HUES6 (cell line): ENCODE measurements around the gene C1orf116.

Experiments used
- H3K27ac ChIP-seq: 2 replicates; pipeline ENCODE4 v1.7.0; 2013; ENCODE audit warnings: low read depth, mild to moderate bottlenecking, low read length, inconsistent platforms
- H3K27me3 ChIP-seq: 2 replicates; pipeline ENCODE4 v1.6.1; 2013; ENCODE audit warnings: low read length; ENCODE audit not compliant: control insufficient read depth, insufficient read depth
- H3K36me3 ChIP-seq: 2 replicates; pipeline ENCODE4 v1.6.1; 2013; ENCODE audit warnings: low read length; ENCODE audit not compliant: control insufficient read depth, insufficient read depth
- H3K4me1 ChIP-seq: 2 replicates; pipeline ENCODE4 v1.6.1; 2013; ENCODE audit warnings: low read length; ENCODE audit not compliant: control insufficient read depth, insufficient read depth
- H3K4me3 ChIP-seq: 2 replicates; pipeline ENCODE4 v1.5.1; 2013; ENCODE audit warnings: low read depth, low read length
- H3K9ac ChIP-seq: one replicate; pipeline ENCODE4 v1.6.1; 2013; ENCODE audit warnings: mild to moderate bottlenecking, low read length
- H3K9me3 ChIP-seq: 2 replicates; pipeline ENCODE4 v1.6.1; 2013; ENCODE audit warnings: low read depth, low read length; ENCODE audit not compliant: control insufficient read depth, insufficient read depth

The C1orf116 gene

GRCh38 chr1:207059881-207060280 is 27.3 kb upstream of the C1orf116 start:
- no peak overlapping the region for H3K4me3 ChIP-seq
- no peaks in the 10 kb centered on the region for H3K27me3 ChIP-seq
- H3K4me1 ChIP-seq = peaks cover 4% of the 10 kb centered on the region; the same call in 1 of the 2 replicates
- no peak overlapping the region for H3K9ac ChIP-seq
- H3K36me3 ChIP-seq = peaks cover 34% of the 10 kb centered on the region
- no peak overlapping the region for H3K27ac ChIP-seq
- H3K9me3 ChIP-seq = no peaks in the 10 kb centered on the region

- H3K9me3 ChIP-seq = no peaks in the 10 kb centered on the region
- peaks cover 29% of the 10 kb centered on the region for H3K36me3 ChIP-seq
- peaks cover 4% of the 10 kb centered on the region; the same call in 1 of the 2 replicates for H3K4me1 ChIP-seq
- no peak overlapping the region for H3K9ac ChIP-seq
- no peaks in the 10 kb centered on the region for H3K27me3 ChIP-seq
- H3K4me3 ChIP-seq = no peak overlapping the region
- H3K27ac ChIP-seq = no peak overlapping the region
Measured at GRCh38 chr1:207058878-207059867, 26.6 kb upstream of the C1orf116 start.

GRCh38 chr1:207058252-207058651 is 25.7 kb upstream of the C1orf116 start:
- no peaks in the 10 kb centered on the region for H3K27me3 ChIP-seq
- peaks cover 4% of the 10 kb centered on the region; the same call in 1 of the 2 replicates for H3K4me1 ChIP-seq
- H3K36me3 ChIP-seq = peaks cover 20% of the 10 kb centered on the region
- no peak overlapping the region for H3K9ac ChIP-seq
- H3K9me3 ChIP-seq = no peaks in the 10 kb centered on the region
- no peak overlapping the region for H3K4me3 ChIP-seq
- H3K27ac ChIP-seq = no peak overlapping the region

- Histone ChIP-seq H3K9me3 (no peaks in the 10 kb centered on the region), H3K27me3 (no peaks in the 10 kb centered on the region), H3K27ac (no peak overlapping the region), H3K36me3 (peaks cover 4% of the 10 kb centered on the region), H3K4me3 (no peak overlapping the region), H3K4me1 (peaks cover 6% of the 10 kb centered on the region), H3K9ac (no peak overlapping the region)
Measured at GRCh38 chr1:207056673-207057072, 24.1 kb upstream of the C1orf116 start.

GRCh38 chr1:207055386-207056001 is 22.9 kb upstream of the C1orf116 start:
- H3K9ac ChIP-seq = no peak overlapping the region
- H3K4me1 ChIP-seq = peaks cover 11% of the 10 kb centered on the region
- H3K27ac ChIP-seq = no peak overlapping the region
- H3K4me3 ChIP-seq = no peak overlapping the region
- H3K36me3 ChIP-seq = peaks cover 4% of the 10 kb centered on the region
- no peaks in the 10 kb centered on the region for H3K9me3 ChIP-seq
- no peaks in the 10 kb centered on the region for H3K27me3 ChIP-seq

GRCh38 chr1:207054491-207054890 is 21.9 kb upstream of the C1orf116 start:
- Histone ChIP-seq H3K4me1 (peaks cover 11% of the 10 kb centered on the region), H3K27ac (no peak overlapping the region), H3K36me3 (peaks cover under 1% of the 10 kb centered on the region; the same call in 1 of the 2 replicates), H3K9me3 (no peaks in the 10 kb centered on the region), H3K4me3 (no peak overlapping the region), H3K27me3 (no peaks in the 10 kb centered on the region), H3K9ac (no peak overlapping the region)

GRCh38 chr1:207052911-207053769 is 20.6 kb upstream of the C1orf116 start, which contains the start of gene PFKFB2:
TSS of gene PFKFB2 (plus strand) at chr1:207053275. CDS start at chr1:207054718, 1,443 bp downstream.
- Histone ChIP-seq H3K9ac (peak within 1 kb of the TSS; percentile 85), H3K4me1 (peaks cover 12% of the 10 kb centered on the region), H3K4me3 (peak within 1 kb of the TSS; percentile 84), H3K27ac (peak within 1 kb of the TSS; percentile 75), H3K27me3 (no peaks in the 10 kb centered on the region), H3K9me3 (no peaks in the 10 kb centered on the region), H3K36me3 (peaks cover 12% of the 10 kb centered on the region)

- H3K4me3 ChIP-seq = peak within 1 kb of the TSS; percentile 84
- peaks cover 18% of the 10 kb centered on the region for H3K36me3 ChIP-seq
- peak within 1 kb of the TSS; percentile 78 for H3K27ac ChIP-seq
- no peaks in the 10 kb centered on the region for H3K9me3 ChIP-seq
- H3K4me1 ChIP-seq = peaks cover 12% of the 10 kb centered on the region
- no peaks in the 10 kb centered on the region for H3K27me3 ChIP-seq
- H3K9ac ChIP-seq = peak within 1 kb of the TSS; percentile 91
Measured at GRCh38 chr1:207051191-207051943, 18.8 kb upstream of the C1orf116 start, which contains the start of gene YOD1. TSS of gene YOD1 (minus strand) at chr1:207051208. CDS start at chr1:207051030, 178 bp downstream.

- Histone ChIP-seq H3K4me1 (peaks cover 12% of the 10 kb centered on the region), H3K27me3 (no peaks in the 10 kb centered on the region), H3K9me3 (no peaks in the 10 kb centered on the region), H3K9ac (peak overlapping the region; percentile 91), H3K36me3 (peaks cover 25% of the 10 kb centered on the region), H3K27ac (peak overlapping the region; percentile 78), H3K4me3 (peak overlapping the region; percentile 84)
Measured at GRCh38 chr1:207050480-207051190, 18.1 kb upstream of the C1orf116 start.
